Measurements from ENCODE around the gene PLCB4. TPM values are rescaled to one million over a fixed set of nuclear protein-coding genes. Genes with fewer than 3 reads are reported as not detected.

Gene PLCB4
- total RNA-seq, 1 donor from 2014 or later: 10.5 TPM

GRCh38 chr20:9403448-9403847 lies 334.6 kb downstream of the PLCB4 start:
- no peak for DNase-seq (ENCODE audit: low spot score)
- H3K4me1 Mint-ChIP-seq (ENCODE audit: unreplicated experiment): peaks cover 11% of the 10 kb centered on the region
- no peaks in the 10 kb centered on the region for H3K36me3 Mint-ChIP-seq (ENCODE audit: low read depth, unreplicated experiment)
- no peaks in the 10 kb centered on the region for H3K27me3 Mint-ChIP-seq (ENCODE audit: unreplicated experiment)
- TF ChIP-seq CTCF (IDR thresholded peaks at IDR 0.05; ENCODE audit: unreplicated experiment): no peak
- H3K9me3 Mint-ChIP-seq (ENCODE audit: unreplicated experiment): no peaks in the 10 kb centered on the region
- no peak overlapping the region for H3K4me3 Mint-ChIP-seq (ENCODE audit: unreplicated experiment)
- H3K27ac Mint-ChIP-seq (ENCODE audit: unreplicated experiment): no peak overlapping the region

- H3K27ac Mint-ChIP-seq (ENCODE audit: unreplicated experiment): no peak overlapping the region
- H3K4me1 Mint-ChIP-seq (ENCODE audit: unreplicated experiment): no peaks in the 10 kb centered on the region
- DNase-seq (ENCODE audit: low spot score): peak; percentile 74
Measured at GRCh38 chr20:9407805-9408421, 339.0 kb downstream of the PLCB4 start.

GRCh38 chr20:9408422-9409300 lies 339.8 kb downstream of the PLCB4 start:
- H3K4me1 Mint-ChIP-seq (ENCODE audit: unreplicated experiment): no peaks in the 10 kb centered on the region
- peaks cover 2% of the 10 kb centered on the region for H3K36me3 Mint-ChIP-seq (ENCODE audit: low read depth, unreplicated experiment)
- no peaks in the 10 kb centered on the region for H3K9me3 Mint-ChIP-seq (ENCODE audit: unreplicated experiment)
- no peaks in the 10 kb centered on the region for H3K27me3 Mint-ChIP-seq (ENCODE audit: unreplicated experiment)
- no peak for DNase-seq (ENCODE audit: low spot score)
- H3K4me3 Mint-ChIP-seq (ENCODE audit: unreplicated experiment): no peak overlapping the region
- H3K27ac Mint-ChIP-seq (ENCODE audit: unreplicated experiment): no peak overlapping the region
- TF ChIP-seq CTCF (IDR thresholded peaks at IDR 0.05; ENCODE audit: unreplicated experiment): no peak

More at GRCh38 chr20:9407805-9408421, 339.0 kb downstream of the PLCB4 start:
- H3K4me3 Mint-ChIP-seq (ENCODE audit: unreplicated experiment): no peak overlapping the region
- H3K27me3 Mint-ChIP-seq (ENCODE audit: unreplicated experiment): no peaks in the 10 kb centered on the region
- H3K36me3 Mint-ChIP-seq (ENCODE audit: low read depth, unreplicated experiment): peaks cover 2% of the 10 kb centered on the region
- no peaks in the 10 kb centered on the region for H3K9me3 Mint-ChIP-seq (ENCODE audit: unreplicated experiment)
- TF ChIP-seq CTCF (IDR thresholded peaks at IDR 0.05; ENCODE audit: unreplicated experiment): peak; percentile 93

- H3K4me3 Mint-ChIP-seq (ENCODE audit: unreplicated experiment): no peak overlapping the region
- H3K27me3 Mint-ChIP-seq (ENCODE audit: unreplicated experiment): no peaks in the 10 kb centered on the region
- no peaks in the 10 kb centered on the region for H3K9me3 Mint-ChIP-seq (ENCODE audit: unreplicated experiment)
- peaks cover 2% of the 10 kb centered on the region for H3K36me3 Mint-ChIP-seq (ENCODE audit: low read depth, unreplicated experiment)
- H3K27ac Mint-ChIP-seq (ENCODE audit: unreplicated experiment): no peak overlapping the region
- TF ChIP-seq CTCF (IDR thresholded peaks at IDR 0.05; ENCODE audit: unreplicated experiment): no peak
- no peak for DNase-seq (ENCODE audit: low spot score)
- no peaks in the 10 kb centered on the region for H3K4me1 Mint-ChIP-seq (ENCODE audit: unreplicated experiment)
Measured at GRCh38 chr20:9409352-9409751, 340.5 kb downstream of the PLCB4 start.

- Mint-ChIP-seq H3K4me3 (ENCODE audit: unreplicated experiment) (no peak overlapping the region), H3K27ac (ENCODE audit: unreplicated experiment) (no peak overlapping the region), H3K27me3 (ENCODE audit: unreplicated experiment) (no peaks in the 10 kb centered on the region), H3K36me3 (ENCODE audit: low read depth, unreplicated experiment) (peaks cover 2% of the 10 kb centered on the region), H3K9me3 (ENCODE audit: unreplicated experiment) (no peaks in the 10 kb centered on the region), H3K4me1 (ENCODE audit: unreplicated experiment) (no peaks in the 10 kb centered on the region)
- no peak for DNase-seq (ENCODE audit: low spot score)
- no peak for TF ChIP-seq CTCF (IDR thresholded peaks at IDR 0.05; ENCODE audit: unreplicated experiment)
Measured at GRCh38 chr20:9409981-9410380, 341.1 kb downstream of the PLCB4 start.

Measured in endothelial cell (in vitro differentiated cells).